Measurements from ENCODE around the gene DENND1A.
"Not testable (repeated sequence)": the region's sequence is repeated elsewhere in the genome, so short reads cannot be mapped to it uniquely, and the experiment has no call there.

DENND1A gene

DNA sequence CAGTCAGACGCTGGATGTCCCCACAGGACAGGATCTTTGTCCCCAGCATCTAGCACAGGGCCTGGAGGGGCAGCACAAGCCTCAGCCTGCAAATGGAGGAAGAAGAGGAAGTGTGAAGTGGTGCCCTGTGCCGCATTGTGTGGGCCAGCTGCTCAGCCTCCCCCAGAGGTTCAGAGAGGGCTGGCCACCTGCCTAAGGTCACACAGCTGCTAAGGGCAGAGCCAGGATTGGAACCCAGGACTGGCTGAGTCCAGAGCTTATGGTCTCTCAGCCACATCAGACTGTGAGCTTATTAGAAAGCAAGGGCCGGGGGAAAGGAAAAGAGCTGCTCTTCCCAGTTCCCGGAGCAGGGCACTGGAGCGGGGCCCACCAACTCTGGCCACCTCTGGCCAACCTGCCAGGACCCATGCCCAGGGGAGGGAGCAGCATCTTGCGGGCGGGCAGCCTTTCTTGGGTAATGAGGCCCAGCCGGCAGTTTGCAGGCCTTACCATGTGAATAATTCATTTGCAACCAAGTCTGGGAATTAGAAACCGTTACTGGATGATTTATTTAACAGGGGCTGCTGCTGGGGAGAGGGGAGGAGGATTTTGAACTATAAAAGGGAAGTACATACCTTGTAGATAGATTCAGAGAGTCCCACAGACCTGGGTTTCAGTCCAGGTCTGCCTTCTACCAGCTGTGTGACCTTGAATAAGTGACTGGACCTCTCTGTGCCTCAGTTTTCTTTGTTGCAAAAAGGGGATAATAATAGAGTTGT lies 585.6 kb downstream of the DENND1A start:
- DNase-seq = no peak

DNA sequence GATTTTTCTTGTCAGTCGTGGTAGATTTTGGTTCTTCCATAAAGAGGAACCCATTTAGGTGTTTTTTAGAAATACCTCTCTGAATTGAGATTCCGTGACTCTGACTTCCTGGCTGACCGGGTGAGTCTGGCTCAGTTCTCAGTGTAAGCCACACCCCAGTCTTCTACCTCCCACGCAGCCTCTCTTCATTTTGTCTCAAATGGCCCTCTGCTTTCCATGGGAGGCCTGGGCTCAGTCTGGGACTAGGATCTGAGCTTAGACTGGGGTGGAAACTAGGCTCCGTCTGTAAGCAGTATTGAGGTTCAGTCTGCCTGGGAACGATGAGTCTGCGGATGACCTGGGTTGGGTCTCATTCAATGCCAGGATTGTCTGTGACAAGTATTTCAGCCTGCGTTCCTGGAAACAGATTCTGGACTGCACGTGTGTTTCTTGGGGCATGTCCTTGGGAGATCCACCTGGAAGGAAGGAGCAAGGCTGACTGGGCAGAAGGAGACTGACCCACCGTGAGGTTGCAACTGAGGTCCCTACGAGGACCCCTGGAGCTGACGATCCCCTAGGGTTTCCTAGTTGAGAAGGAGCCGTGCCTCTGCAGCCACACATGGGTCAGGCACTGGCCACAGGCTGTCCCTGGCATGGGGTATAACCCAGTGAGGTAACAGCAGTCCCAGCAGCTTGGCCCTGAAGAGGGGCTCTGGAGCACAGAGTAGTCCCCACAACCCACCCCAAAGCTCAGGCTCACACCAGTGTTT lies 586.3 kb downstream of the DENND1A start:
- DNase-seq = peak; percentile 29

DNA sequence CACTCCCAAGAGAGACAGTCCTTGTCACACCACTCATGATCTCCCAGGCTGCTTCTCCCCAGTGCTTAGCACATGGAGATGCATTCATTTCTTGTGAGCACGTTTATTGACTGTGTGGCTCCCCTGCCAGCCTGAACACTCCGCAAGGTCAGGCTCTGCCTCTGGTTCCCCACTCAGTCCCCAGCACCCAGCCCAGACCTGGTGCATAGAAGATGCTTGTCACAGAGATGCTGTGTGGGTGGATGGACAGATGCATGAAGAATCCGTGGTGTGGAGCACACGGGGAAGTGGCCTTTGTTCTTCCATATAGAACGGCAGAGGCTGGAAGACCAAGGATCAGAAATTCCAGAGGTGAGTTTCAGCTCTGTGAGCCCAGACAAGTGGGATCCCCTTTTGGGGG lies 587.7 kb downstream of the DENND1A start:
- DNase-seq = no peak

DNA sequence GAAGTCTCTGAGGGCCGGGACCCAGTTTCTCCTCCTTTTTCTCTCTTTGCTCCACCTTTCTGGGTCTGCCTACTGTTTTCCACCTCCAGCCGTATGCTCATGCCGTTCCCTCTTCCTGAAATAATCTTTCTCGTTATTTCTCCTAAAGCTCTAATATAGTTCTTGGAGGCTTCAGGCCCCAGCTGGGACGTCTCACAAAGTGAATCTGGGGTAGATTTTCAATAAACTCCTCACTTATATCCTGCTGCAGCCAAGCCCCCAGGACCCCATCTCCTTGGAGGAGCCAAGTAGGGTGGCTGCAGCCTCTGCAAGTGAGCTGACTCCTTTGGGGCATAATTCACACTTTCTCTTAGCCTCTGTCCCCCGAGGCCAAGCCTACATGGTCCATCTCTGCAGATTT lies 588.1 kb downstream of the DENND1A start:
- no peak for DNase-seq

DNA sequence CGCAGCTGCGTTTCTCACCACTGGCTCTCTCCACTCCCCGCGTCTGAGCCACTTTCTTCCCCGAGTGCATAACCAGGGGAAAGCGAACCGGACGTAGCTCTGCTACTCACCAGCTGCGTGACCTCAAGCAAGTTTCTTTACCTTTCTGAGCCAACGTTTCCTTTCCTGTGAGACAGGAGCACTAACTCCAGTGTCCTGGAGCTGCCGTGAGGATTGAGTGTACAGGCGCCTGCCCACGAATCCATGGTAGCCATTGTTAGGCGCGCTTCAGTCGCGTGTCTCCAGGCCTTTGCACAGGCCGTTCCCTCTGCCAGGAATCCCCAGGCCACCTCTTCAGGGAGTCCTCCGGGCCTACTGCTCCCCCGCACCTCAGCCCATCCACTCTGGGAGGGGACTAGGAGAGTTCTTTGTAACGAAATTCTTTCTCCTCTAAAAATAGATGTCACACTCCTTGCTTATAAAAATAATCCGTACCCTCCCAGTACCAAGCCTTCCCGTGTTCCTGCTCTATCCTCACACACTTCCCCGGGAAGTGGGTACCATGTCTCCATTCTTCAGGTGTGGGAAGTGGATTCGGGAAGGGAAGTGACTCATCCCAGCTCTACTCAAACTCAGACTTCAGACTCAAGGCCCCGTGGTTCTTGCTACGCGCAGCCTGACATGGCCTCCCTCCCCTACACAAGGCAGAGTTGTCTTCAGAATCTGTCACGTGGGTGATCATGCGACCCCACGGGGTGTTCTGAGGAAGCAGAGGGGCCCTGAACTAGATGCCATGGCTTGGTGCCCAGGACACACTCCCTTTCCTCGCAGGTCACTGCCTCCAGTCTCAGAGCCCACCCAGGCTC lies 590.0 kb downstream of the DENND1A start:
- DNase-seq = peak; percentile 51

DNA sequence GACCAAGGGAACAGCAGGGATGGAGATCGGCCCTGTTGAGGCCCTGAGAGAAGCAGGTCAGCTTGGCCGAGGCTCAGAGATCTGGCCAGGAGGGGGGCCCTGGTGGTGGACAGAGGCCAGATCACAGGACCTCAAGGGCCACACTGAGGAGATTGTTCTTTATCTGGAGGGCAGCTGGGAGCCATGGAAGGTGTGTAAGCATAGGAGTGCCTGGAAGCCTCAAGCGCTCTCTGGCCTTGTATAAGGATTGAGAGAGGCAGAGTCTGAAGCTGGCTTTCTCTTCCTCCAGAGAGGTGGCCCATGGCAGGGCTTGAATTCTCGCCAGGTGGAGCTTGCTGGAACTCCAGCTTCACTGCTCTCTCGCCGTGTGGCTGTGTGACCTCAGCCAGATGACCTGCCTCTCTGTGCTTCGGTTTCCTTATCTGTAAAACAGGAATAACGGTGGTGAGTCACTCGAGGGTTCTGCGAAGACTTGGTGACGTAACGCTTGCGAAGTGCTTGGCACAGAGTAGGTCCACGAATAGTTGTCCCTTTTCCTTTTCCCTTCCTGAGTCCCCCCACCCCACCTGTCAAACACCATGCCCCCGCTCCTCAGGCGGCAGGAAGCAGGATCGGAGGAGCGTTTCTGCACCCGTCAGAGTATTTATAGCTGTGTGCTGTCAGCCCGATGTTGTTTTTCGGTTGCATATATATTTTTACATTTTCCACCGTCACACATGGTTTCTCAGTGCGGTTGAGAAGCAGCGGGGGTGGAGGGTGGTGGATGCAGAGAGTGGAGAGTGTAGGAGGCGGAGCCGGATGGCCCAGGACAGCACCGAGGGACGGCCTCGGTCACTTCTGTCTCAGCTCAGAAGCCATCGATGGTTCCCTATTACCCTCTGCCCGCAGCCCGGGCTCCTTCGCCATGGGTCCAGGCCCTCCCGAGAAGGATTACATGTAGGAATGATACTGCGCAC lies 590.9 kb downstream of the DENND1A start:
- peak; percentile 88 for DNase-seq

DNA sequence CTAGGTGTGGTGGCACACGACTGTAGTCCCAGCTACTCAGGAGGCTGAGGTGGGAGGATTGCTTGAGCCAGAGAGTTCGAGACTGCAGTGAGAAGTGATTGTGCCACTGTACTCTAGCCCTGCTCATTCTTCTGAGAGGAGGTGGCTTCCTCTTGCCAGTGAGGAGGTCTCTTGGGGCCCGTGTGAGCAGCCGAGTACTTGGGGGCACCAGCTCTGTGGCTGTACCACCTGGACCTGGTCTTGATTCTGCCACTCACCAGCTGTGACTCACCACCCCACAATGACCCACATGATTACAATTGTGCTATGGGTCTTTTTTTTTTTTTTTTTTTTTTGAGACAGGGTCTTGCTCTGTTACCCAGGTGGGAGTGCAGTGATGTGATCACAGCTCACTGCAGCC lies 592.0 kb downstream of the DENND1A start:
- peak; percentile 21 for DNase-seq

DNA sequence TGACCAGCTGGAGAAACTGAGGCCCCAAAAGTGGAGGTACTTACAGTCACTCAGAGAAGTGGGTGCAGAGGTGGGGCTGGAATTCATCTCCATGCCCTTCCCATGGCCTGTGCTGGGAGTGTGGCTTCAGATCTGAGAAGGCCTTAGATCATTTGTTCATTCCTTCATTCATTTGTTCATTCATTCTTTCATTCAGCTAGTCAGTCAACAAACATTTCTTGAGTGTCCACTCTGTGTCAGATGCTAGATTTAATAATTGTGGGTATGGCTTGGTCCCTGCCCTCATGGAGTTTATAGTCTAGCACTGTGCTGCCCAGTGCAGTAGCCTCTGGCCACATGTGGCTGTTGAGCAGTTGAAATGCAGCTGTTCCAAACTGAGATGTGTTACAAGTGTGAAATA lies 593.0 kb downstream of the DENND1A start:
- no peak for DNase-seq

DNA sequence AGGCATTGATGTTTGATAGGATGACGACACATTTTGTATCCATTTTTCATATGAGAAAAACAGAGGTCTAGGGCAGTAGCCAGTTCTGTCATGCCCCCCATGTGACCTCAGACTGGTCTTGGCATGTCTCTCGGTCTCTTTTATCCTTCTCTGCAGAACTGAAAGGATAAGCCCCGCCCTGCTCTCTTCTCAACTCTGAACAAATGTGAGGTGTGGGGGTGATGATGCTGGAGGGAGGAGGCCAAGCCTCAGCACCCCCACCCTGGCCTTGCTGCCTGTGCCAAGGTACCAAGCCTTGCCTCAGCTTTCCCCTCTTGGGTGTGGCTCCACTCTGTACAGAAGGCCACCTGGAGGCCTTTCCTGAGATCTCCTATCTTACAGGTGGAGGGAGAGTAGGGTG lies 593.5 kb downstream of the DENND1A start:
- peak; percentile 94 for DNase-seq

DNA sequence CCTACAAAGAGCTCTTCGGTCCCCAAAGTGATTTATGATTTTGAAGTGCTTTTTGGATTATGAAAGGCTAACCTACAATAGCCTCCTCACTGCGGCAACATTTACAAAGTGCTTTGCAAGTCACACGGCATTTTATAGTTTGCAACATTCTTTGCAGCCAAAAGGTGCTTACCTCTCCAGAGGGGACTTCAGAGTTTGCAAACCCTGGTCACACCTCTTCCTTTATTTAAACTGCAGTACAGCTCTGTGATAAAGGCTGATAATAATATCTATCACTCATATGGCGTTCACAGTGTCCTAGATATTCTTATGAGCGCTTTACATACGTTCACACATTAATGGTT lies 594.0 kb downstream of the DENND1A start:
- DNase-seq = no peak

DNA sequence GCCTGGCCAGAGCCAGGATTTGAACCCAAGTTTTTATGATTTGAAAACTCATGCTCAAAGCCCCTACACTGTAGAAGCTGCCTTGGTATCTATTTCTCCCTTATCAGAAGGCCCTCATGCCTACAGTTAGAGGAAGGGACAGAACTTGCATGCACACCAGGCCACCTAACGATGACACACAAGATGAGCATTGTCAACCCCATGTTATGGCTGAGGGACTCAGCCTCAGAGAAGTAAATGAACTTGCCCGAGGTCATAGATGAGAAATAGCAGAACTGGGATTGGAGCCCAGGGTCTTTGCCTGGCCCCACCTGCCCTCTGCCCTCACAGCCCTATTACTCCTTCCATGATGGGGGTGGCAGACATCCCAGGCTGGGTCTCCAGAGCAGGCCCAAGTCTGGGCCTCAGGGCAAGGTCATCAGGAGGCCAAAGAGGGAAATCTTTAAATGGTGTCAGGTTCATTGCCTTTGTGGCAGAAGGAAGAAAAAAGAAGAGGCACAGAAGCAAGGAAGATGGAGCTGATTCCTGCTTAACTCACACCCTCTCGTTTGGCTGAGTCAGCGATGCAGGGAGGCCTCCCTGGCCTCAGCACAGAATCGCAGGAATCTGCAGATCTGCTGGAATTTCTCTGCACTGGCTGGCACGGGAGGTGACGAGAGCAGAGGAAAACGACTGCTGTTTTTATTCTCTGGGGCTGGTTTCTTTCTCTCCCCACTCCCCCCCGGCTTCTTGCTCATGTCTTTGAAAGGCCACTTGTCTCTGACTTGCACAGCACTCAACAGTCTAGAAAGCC lies 594.5 kb downstream of the DENND1A start:
- DNase-seq = peak; percentile 58

DNA sequence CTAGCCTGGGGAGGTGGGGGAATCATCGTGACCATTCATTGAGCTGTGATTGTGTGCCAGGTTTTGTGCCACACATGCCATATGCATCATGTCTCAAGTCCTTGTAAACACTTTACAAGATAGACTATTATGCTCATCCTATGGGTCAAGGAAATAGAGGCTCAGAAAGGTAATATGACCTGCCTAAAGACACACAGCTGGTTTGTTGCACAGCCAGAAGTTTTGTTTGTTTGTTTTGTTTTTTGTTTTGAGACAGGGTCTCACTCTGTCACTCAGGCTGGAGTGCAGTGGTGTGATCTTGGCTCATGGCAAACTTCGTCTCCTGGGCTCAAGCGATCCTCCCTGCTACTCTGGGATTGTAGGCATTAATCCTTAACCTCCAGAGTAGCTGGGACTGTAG lies 595.3 kb downstream of the DENND1A start:
- DNase-seq = no peak

DNA sequence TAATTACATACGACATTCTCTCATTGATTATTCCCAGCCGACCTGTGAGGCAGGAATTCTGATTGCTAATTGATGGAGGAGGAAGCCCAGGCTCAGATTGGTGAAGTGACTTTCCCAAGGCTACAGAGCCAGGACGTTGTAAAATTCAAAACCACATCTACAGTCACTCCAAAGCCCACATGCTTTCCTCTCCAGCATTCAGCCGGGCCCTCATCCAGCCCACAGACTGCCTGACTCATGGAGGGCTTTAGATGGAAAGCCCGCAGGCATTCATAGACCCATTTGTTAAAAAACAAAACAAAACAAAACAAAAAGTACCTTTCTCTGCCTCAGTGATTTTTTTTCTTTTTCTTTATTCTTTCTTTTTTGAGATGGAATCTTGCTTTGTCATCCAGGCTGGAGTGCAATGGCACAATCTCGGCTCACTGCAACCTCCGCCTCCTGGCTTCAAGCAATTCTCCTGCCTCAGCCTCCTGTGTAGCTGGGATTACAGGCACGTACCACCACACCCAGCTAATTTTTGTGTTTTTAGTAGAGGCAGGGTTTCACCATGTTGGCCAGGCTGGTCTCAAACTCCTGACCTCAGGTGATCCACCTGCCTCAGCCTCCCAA lies 596.8 kb downstream of the DENND1A start:
- DNase-seq = not testable (repeated sequence)

DNA sequence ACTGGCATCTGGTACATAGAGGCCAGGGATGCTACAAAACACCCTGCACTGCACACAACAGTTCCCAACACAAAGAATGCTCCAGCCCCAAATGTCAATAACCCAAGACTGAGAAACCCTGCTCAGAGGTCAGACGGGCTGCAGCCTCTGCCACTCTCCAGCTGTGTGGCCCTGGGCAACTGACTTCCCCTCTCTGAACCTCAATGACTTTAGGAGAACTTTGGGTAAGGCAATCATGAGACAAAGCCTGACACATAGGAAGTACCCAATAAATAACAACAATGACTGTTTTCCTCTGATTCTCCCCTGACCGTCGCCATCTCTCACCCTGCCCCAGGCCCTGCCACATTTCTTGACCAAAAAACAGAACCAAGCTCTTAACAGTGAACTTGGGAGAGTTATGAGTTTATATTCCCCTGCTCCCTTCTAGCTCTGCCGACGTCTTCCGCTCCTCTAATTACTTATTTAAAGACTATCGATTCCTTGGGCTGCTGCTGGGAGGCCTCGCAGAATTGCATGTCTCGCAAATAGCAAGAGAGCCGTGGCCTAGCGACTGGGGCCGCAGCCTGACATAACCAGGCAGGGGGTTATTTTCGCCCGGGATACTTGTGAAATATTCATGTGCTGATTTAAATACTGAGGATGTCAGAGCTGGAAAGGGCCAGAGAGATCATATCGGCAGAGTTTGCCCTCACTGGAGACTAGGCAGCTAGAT lies 598.4 kb downstream of the DENND1A start:
- no peak for DNase-seq
